ENCODE data around the gene TAF5. TPM values are rescaled to one million over a fixed set of nuclear protein-coding genes. Genes with fewer than 3 reads are reported as not detected.
"Not testable (repeated sequence)": the region's sequence is repeated elsewhere in the genome, so short reads cannot be mapped to it uniquely, and the experiment has no call there.

The TAF5 gene
- total and polyA plus RNA-seq, 3 donors from 2014 or later: 19.7 to 29.1 (median 26.3) TPM

GRCh38 chr10:103336370-103336769, 31.4 kb upstream of the TAF5 start:
- H3K4me3 ChIP-seq: no peak overlapping the region
- TF ChIP-seq POLR2A (IDR thresholded peaks at IDR 0.05) (no peak), CTCF (IDR thresholded peaks at IDR 0.05) (no peak)
- H3K9me3 ChIP-seq: no peaks in the 10 kb centered on the region
- no peaks in the 10 kb centered on the region for H3K4me1 ChIP-seq
- DNase-seq: no peak
- H3K36me3 ChIP-seq (ENCODE audit: low read depth, missing control alignments): no peaks in the 10 kb centered on the region
- intact Hi-C loops (cut with DNase I; ENCODE audit: low total_unique reads): no loop called here
- no peaks in the 10 kb centered on the region for H3K27me3 ChIP-seq
- no peak overlapping the region for H3K27ac ChIP-seq
- 91 to 96% methylated on average over 4 of the region's 4 CpGs for WGBS, 2 donors

- TF ChIP-seq POLR2A (IDR thresholded peaks at IDR 0.05): no peak
- TF ChIP-seq CTCF (IDR thresholded peaks at IDR 0.05): no peak
- intact Hi-C loops (cut with DNase I; ENCODE audit: low total_unique reads): no loop called here
- Histone ChIP-seq H3K27me3 (no peaks in the 10 kb centered on the region), H3K4me3 (peak overlapping the region; percentile 82 to 88), H3K9me3 (no peaks in the 10 kb centered on the region), H3K36me3 (ENCODE audit: low read depth, missing control alignments) (no peaks in the 10 kb centered on the region), H3K27ac (peak overlapping the region; percentile 88 to 91), H3K4me1 (no peaks in the 10 kb centered on the region)
- 33 to 38% methylated on average over 16 of the region's 16 CpGs for WGBS, 2 donors
- DNase-seq: no peak
These were observed 17.6 kb upstream of the TAF5 start for GRCh38 chr10:103350175-103350516.

- Histone ChIP-seq H3K9me3 (no peaks in the 10 kb centered on the region), H3K27ac (peak within 1 kb of the TSS; percentile 88 to 91), H3K27me3 (no peaks in the 10 kb centered on the region), H3K4me1 (no peaks in the 10 kb centered on the region), H3K4me3 (peak within 1 kb of the TSS; percentile 82 to 88), H3K36me3 (ENCODE audit: low read depth, missing control alignments) (no peaks in the 10 kb centered on the region)
- DNase-seq: peak; percentile 87
- intact Hi-C loops (cut with DNase I; ENCODE audit: low total_unique reads): no loop called here
- WGBS, 2 donors: 0 to 1% methylated on average over 30 to 79 of the region's 82 CpGs
- TF ChIP-seq POLR2A (IDR thresholded peaks at IDR 0.05): no peak
- TF ChIP-seq CTCF (IDR thresholded peaks at IDR 0.05): no peak
These were observed 17.1 kb upstream of the TAF5 start, which contains the start of gene PCGF6 for GRCh38 chr10:103350517-103351260. Gene PCGF6 (minus strand): TSS chr10:103351140. CDS start chr10:103351066, 74 bp downstream.

GRCh38 chr10:103353281-103353680, 14.5 kb upstream of the TAF5 start:
- no peak for DNase-seq
- intact Hi-C loops (cut with DNase I; ENCODE audit: low total_unique reads): no loop called here
- Histone ChIP-seq H3K4me1 (no peaks in the 10 kb centered on the region), H3K36me3 (ENCODE audit: low read depth, missing control alignments) (no peaks in the 10 kb centered on the region), H3K4me3 (no peak overlapping the region), H3K9me3 (no peaks in the 10 kb centered on the region), H3K27ac (no peak overlapping the region), H3K27me3 (no peaks in the 10 kb centered on the region)
- TF ChIP-seq POLR2A (IDR thresholded peaks at IDR 0.05): no peak
- TF ChIP-seq CTCF (IDR thresholded peaks at IDR 0.05): no peak
- 35 to 45% methylated on average over 2 of the region's 2 CpGs for WGBS, 2 donors

- intact Hi-C loops (cut with DNase I; ENCODE audit: low total_unique reads); H3K27ac ChIP-seq; H3K27me3 ChIP-seq; H3K9me3 ChIP-seq; H3K4me3 ChIP-seq; DNase-seq; H3K36me3 ChIP-seq (ENCODE audit: low read depth, missing control alignments); H3K4me1 ChIP-seq: not testable (repeated sequence)
- WGBS, 2 donors: 94 to 95% methylated on average over 4 of the region's 4 CpGs
These were observed 13.2 kb upstream of the TAF5 start for GRCh38 chr10:103354567-103354966.

Data from testis (tissue), 3 donors.